Measurements from ENCODE around the gene ATP5F1B. TPM values are rescaled to one million over a fixed set of nuclear protein-coding genes. Genes with fewer than 3 reads are reported as not detected.

ATP5F1B gene
- polyA plus RNA-seq, 3 donors: 856 to 1,271 (median 990) TPM

DNA sequence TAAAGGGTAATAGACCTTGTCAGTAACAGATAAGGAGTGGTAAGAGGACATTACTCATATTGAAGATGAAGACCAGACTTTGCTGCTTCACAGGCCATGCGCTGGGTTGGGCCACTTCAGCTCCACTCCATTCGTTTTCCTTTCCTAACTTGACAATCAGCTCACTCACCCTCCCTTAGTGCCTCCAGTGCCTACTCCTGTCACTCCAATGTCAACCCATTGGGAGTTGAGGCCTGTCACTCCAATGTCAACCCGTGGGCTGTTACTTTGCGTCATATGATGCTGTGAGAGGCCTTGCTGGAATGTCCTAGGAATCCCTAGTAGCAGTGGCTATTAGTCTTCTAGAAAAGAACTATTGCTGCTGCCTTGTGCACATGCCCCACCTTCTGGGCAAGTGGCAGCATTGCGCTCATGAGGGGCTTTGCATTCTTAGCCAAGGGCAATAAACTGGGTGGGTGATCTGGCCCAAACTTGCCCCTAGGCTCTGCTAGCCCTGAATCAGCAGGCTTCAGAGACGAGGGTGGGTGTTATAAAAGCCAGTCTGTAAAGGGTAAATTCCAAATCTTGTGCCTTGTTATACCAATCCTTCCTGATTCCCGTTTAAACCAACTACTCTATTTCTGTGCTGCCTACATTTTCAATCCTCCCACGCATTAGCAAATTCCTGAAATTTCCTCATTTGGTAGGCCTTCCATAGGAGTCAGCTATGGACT, 51.7 kb downstream of the ATP5F1B start:
- DNase-seq (ENCODE audit: extremely low read depth in 1 of 11, low read depth in 9 of 11, low spot score in 4 of 11): peak; percentile 21 to 63 (median 49)

DNA sequence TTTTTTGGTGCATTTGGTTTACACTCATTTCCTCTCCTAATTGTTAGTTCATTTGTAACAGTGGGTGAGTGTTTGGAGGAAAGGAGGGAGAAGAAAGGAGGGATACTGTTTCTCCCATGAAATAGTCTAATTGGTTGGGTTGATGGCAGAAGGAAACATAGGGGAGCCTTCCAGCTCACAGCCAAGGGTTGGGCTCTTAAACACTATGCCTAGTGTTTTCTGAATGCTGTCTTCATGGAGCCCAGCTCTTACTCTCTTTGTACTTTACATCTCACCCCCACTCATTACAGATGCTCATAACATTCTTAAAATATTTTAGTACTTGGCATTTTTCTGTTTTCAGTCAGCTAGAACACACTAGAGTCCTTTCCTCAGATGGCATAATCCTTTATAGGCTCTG, 53.8 kb downstream of the ATP5F1B start:
- DNase-seq (ENCODE audit: extremely low read depth in 1 of 11, low read depth in 9 of 11, low spot score in 4 of 11): no peak

DNA sequence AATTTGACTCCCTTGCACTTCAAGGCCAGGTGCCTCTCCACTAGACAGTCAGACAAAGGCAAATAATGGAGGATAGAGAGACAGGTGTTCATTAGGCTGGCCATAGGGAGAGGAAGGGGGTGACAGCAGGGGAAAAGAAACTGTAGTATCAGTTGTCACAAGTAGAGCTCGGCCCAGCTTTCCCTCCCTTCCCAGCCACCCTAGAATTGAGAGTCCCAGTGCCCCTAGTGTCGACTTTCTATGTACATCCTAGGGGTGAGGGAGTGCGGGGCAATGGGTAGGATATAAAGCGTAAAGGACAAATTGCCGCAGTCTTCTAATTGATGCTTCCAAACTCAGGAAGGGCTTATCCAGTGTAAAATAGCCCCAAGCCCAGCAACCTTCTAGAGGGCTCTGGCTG, 54.7 kb downstream of the ATP5F1B start:
- no peak for DNase-seq (ENCODE audit: extremely low read depth in 1 of 11, low read depth in 9 of 11, low spot score in 4 of 11)

DNA sequence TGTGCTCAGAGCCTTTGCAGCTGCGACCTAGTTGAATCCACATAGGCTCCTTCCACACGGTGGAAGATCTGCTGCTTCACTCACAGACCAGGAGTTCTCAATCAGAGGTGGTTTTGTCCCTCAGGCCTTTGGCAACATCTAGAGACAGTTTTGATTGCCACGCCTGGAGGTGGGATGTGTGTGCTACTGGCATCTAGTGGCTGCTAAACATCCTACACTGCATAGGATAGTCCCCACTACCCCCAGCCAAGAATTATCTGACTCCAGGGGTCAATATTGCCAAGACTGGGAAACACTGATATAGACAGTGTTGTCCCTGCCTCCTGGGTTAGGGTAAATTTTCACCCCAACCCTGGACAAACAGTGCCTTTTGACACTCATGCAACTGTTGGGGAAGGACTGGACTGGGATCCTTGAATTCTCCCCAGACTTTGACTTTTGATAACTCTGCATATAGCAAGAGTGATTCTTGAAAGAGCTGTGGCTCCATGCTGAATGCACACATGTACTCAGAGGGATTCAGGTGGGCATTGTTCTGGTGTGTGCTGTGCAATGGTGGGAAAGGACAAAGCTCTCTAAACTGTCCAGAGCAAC, 55.5 kb downstream of the ATP5F1B start:
- no peak for DNase-seq (ENCODE audit: extremely low read depth in 1 of 11, low read depth in 9 of 11, low spot score in 4 of 11)

DNA sequence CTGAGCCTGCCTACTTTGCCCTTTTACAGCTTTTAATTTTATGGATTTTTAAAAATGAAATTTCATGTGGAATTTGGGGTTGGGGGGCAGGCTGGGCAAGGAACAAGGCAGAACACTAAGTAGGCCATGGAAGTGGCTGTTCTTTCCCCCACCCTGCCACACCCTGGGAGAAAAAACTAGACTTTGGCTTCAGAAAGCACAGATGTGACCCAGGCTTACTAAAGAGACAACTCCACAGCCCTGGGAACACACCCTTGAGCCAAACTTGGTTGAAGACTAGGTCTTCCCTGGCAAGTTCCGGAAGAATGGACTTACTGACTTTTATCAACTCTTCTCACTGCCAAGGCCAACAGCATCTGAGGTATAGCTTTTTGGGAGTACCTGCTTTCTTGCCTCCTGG, 56.0 kb downstream of the ATP5F1B start:
- DNase-seq (ENCODE audit: extremely low read depth in 1 of 11, low read depth in 9 of 11, low spot score in 4 of 11): no peak

Other genes starting within 250 kb of the ATP5F1B start
- gene TIMELESS, start 196.6 kb downstream of the ATP5F1B start, polyA plus RNA-seq (ENCODE audit: insufficient read length in 3 of 3): 10 to 100 TPM; 37.8 to 46.6 (median 42.4) TPM
- gene MIP, start 191.3 kb downstream of the ATP5F1B start, polyA plus RNA-seq (ENCODE audit: insufficient read length in 3 of 3): under 1 TPM; 0.26 to 0.40 (median 0.38) TPM
- gene SPRYD4, start 177.4 kb downstream of the ATP5F1B start, polyA plus RNA-seq (ENCODE audit: insufficient read length in 3 of 3): 1 to 10 TPM; 4.1 to 6.6 (median 4.9) TPM
- 1 to 10 TPM; 1.2 to 3.0 (median 1.6) TPM for gene GLS2, start 157.8 kb downstream of the ATP5F1B start, polyA plus RNA-seq (ENCODE audit: insufficient read length in 3 of 3)
- gene RBMS2, start 124.2 kb downstream of the ATP5F1B start, polyA plus RNA-seq (ENCODE audit: insufficient read length in 3 of 3): 10 to 100 TPM; 35.8 to 40.9 (median 40.7) TPM
- gene BAZ2A, start 15.7 kb downstream of the ATP5F1B start, polyA plus RNA-seq (ENCODE audit: insufficient read length in 3 of 3): 100 to 1,000 TPM in 1 of 3 donors, 10 to 100 TPM in 2; 79.3 to 104 (median 88.5) TPM
- 100 to 1,000 TPM; 299 to 370 (median 328) TPM for gene PTGES3, start 42.3 kb upstream of the ATP5F1B start, polyA plus RNA-seq (ENCODE audit: insufficient read length in 3 of 3)
- gene NACA, start 79.3 kb upstream of the ATP5F1B start, polyA plus RNA-seq (ENCODE audit: insufficient read length in 3 of 3): 1,000 to 10,000 TPM; 1,963 to 2,373 (median 2,287) TPM
- gene PRIM1, start 106.3 kb upstream of the ATP5F1B start, polyA plus RNA-seq (ENCODE audit: insufficient read length in 3 of 3): 10 to 100 TPM; 16.4 to 24.4 (median 17.4) TPM
- gene HSD17B6, start 117.3 kb upstream of the ATP5F1B start, polyA plus RNA-seq (ENCODE audit: insufficient read length in 3 of 3): 1 to 10 TPM; 1.0 to 1.1 (median 1.0) TPM